Measurements from ENCODE around the gene FMN2.
A peak's percentile ranks its signal among the peaks of the same experiment; 100 is the strongest.

The FMN2 gene

DNA sequence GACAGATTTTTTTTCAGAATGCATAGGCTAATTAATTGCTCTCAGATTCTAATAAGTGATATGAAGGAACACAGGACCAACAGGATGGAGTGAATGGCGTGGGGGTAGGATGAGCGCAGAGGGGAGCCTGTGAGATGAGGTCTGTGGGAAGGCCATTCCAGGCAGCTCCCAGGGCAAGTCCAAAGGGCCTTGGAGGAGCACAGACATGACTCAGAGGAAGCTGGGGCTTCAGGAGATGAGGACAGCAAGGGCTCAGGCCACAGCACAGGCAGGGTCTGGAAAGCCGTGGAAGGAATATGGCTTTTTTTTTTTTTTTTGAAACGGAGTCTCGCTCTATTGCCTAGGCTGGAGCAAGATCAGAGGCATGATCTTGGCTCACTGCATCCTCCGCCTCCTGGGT lies 35.1 kb downstream of the FMN2 start:
- intact Hi-C loops (cut with DNase I): no loop called here
- DNase-seq: peak in 1 of 42 donors; percentile 52

DNA sequence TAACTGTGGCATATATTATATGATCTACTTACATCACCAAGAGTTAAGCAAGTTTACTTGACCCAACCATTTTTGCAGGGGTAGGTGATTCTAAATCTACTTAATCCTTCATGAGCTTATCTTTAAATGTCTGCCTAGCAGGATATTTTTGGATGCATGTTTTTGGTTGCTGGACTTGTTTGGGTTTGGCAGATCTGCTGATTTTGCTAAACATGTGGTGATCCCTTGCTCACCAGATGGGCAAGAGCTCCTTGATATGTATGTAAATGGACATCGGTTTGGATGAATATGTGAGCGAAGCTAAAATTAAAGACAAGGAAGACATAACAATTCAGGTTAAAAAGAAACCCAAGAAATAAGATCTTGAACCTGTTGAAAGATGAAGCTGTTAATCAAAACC lies 36.7 kb downstream of the FMN2 start:
- no peak for DNase-seq
- intact Hi-C loops (cut with DNase I): no loop called here

GRCh38 chr1:240134113-240134512 lies 42.4 kb downstream of the FMN2 start:
- intact Hi-C loops (cut with DNase I): no loop called here
- no peak for DNase-seq

GRCh38 chr1:240134596-240134995 lies 42.9 kb downstream of the FMN2 start:
- no peak for DNase-seq
- intact Hi-C loops (cut with DNase I): no loop called here

DNA sequence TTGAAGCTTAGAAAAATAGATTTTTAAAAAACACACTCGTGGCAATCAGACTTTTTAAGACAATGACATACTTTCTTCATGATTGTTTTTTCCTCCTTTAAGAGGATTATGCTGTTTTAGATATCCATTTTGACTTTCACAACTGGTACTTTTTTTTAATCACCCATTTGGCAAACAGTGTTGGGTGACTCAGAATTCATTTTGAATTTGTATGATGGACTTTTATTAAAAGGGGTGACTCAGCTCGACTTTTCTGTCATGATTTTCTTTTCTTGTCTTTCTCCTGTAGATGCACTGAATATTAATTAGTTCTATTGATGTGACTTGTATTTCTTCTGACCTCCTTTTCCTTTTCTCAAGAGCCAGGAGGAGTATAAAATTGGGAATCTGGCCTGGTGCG lies 44.7 kb downstream of the FMN2 start:
- DNase-seq: no peak
- intact Hi-C loops (cut with DNase I): no loop called here

- intact Hi-C loops (cut with DNase I): no loop called here
- DNase-seq: no peak
Measured at GRCh38 chr1:240138867-240139266, 47.2 kb downstream of the FMN2 start.

GRCh38 chr1:240139511-240139910 lies 47.8 kb downstream of the FMN2 start:
- DNase-seq: no peak
- intact Hi-C loops (cut with DNase I): no loop called here

GRCh38 chr1:240145120-240145519 lies 53.4 kb downstream of the FMN2 start:
- intact Hi-C loops (cut with DNase I): no loop called here

GRCh38 chr1:240148333-240148732 lies 56.6 kb downstream of the FMN2 start:
- intact Hi-C loops (cut with DNase I): no loop called here

More at GRCh38 chr1:240145120-240145519, 53.4 kb downstream of the FMN2 start:
- DNase-seq: no peak

GRCh38 chr1:240149484-240150094 lies 57.9 kb downstream of the FMN2 start:
- peak in 9 of 42 donors; percentile 19 to 68 (median 32) for DNase-seq
- intact Hi-C loops (cut with DNase I): no loop called here

More at GRCh38 chr1:240148333-240148732, 56.6 kb downstream of the FMN2 start:
- DNase-seq: no peak

DNA sequence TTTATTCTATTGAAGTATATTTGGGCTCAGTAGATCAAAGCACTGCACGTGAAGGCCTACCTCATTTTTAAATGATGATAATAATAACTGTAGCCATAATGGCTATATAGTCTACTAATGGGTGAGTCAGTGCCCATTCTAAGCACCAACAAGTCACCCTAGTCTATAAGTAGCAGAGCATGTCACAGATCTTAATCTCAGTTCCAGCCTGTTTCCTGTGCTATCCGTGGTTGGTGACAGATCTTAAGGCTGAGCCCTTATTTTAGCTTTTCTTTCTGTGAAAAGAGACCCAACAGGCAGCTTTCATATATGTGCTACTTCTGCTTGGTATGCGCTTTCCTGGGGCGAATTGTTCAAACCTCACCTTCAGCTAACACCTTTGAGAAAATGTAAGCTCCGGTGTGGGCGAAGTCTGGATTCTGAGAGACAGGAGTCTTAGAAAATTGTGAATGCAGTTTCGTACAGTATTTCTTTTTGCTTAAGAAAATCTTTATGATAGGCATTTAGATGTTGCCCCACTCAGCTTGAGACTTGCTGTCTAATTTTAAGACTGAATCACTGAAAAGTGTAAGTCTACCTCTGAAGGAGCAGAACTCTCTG lies 59.6 kb downstream of the FMN2 start:
- intact Hi-C loops (cut with DNase I): no loop called here
- peak in 28 of 42 donors; percentile 6 to 77 (median 39) for DNase-seq

GRCh38 chr1:240152611-240153297 lies 61.1 kb downstream of the FMN2 start:
- DNase-seq: peak in 20 of 42 donors; percentile 7 to 73 (median 32)
- intact Hi-C loops (cut with DNase I): no loop called here

DNA sequence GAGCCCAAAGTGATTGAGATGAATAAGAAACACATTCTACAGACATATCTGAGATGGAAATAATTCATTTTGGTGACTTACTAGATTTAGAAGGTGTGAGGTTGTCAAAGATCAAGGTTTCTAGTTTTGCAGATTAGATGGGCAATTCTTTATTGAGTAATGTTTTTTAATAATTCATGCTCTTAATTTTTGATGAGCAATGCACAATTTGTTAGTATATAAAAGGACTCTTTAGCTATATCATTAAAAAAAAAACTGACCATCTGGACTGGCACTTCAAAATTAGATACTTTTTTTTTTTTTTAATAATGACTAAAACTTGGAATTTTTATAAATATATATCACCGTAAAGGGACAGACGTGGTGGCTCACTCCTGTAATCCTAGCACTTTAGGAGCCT lies 63.9 kb downstream of the FMN2 start:
- intact Hi-C loops (cut with DNase I): no loop called here
- DNase-seq: no peak

GRCh38 chr1:240164742-240165141 lies 73.1 kb downstream of the FMN2 start:
- no peak for DNase-seq
- intact Hi-C loops (cut with DNase I): no loop called here

DNA sequence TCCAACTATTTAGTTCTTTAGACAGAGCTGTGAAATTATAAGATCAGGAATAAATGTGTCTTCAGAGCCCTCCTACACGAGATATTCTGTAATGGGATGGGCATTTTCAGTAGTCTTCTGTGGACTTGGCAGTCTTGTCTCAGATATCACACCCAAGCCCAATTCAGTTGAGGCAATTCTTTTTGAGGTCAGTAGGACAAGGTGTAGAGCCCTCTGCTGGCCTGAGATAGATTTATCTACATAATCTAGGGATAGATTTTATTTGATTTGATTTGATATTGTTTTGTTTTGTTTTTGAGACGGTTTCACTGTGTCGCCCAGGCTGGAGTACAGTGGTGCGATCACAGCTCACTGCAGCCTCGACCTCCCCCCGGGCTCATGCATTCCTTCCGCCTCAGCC lies 77.5 kb downstream of the FMN2 start:
- intact Hi-C loops (cut with DNase I): no loop called here
- DNase-seq: no peak

DNA sequence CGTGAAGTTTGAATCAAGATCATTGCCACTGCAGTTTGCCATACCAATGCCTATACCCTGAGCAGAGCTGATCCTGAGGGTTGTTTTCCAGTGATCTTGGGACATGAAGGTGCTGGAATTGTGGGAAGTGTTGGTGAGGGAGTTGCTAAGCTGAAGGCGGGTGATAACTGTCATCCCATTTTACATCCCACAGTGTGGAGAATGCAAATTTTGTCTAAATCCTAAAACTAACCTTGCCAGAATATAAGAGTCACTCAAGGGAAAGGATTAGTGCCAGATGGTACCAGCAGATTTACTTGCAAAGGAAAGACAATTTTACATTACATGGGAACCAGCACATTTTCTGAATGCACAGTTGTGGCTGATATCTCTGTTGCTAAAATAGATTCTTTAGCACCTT lies 78.6 kb downstream of the FMN2 start:
- DNase-seq: peak in 8 of 42 donors; percentile 16 to 64 (median 36)
- intact Hi-C loops (cut with DNase I): no loop called here

GRCh38 chr1:240170806-240171205 lies 79.1 kb downstream of the FMN2 start:
- no peak for DNase-seq
- intact Hi-C loops (cut with DNase I): no loop called here

GRCh38 chr1:240171907-240172306 lies 80.2 kb downstream of the FMN2 start:
- intact Hi-C loops (cut with DNase I): no loop called here
- no peak for DNase-seq

GRCh38 chr1:240173836-240174235 lies 82.2 kb downstream of the FMN2 start:
- intact Hi-C loops (cut with DNase I): no loop called here
- no peak for DNase-seq

- no peak for DNase-seq
- intact Hi-C loops (cut with DNase I): no loop called here
Measured at GRCh38 chr1:240174734-240175133, 83.1 kb downstream of the FMN2 start.

- DNase-seq: peak in 17 of 42 donors; percentile 11 to 67 (median 35)
Measured at GRCh38 chr1:240178366-240178765, 86.7 kb downstream of the FMN2 start.

More at GRCh38 chr1:240178366-240178765, 86.7 kb downstream of the FMN2 start:
- intact Hi-C loops (cut with DNase I): no loop called here
